Measurements from ENCODE around the gene UAP1L1.

UAP1L1 gene

DNA sequence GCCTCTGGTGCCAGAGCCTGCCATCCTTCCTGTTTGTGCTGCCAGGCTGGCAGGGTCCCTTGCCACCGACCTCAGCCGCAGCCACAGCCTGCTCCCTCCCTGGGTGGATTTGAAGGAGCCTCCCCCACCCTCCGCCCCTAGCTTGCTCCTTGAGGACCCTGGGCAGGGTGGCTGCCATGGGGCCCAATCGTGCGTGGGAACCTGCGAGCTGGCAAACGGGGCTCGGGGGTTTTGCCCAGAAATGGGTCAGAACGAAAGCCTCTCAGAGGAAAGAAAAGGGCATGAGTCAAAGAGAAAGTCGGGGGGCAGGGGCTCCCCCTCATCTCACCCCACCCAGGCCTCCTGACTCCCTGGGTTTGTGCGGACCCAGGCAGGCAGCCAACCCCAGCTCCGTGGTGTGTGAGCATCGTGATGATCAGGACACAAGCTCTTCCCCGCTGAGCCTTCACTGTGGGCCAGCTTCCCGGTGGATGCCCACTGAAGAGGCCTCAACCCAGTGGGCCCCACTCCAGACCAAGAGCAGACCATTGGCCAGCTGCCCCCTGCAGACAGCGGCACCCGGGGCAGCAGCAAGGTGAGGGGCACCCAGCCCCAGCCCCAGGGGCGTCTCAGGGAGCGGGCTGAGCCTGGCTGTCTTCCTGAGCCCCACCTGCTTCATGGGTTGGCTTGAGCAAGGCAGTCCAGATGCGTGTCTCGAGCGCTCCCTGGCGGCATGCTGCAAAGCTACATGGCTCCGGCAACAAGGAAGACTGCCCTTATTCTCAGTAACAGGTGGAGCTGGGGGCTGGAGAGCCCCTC, 42.4 kb upstream of the UAP1L1 start (continued):
- TF ChIP-seq, protein P1, sequence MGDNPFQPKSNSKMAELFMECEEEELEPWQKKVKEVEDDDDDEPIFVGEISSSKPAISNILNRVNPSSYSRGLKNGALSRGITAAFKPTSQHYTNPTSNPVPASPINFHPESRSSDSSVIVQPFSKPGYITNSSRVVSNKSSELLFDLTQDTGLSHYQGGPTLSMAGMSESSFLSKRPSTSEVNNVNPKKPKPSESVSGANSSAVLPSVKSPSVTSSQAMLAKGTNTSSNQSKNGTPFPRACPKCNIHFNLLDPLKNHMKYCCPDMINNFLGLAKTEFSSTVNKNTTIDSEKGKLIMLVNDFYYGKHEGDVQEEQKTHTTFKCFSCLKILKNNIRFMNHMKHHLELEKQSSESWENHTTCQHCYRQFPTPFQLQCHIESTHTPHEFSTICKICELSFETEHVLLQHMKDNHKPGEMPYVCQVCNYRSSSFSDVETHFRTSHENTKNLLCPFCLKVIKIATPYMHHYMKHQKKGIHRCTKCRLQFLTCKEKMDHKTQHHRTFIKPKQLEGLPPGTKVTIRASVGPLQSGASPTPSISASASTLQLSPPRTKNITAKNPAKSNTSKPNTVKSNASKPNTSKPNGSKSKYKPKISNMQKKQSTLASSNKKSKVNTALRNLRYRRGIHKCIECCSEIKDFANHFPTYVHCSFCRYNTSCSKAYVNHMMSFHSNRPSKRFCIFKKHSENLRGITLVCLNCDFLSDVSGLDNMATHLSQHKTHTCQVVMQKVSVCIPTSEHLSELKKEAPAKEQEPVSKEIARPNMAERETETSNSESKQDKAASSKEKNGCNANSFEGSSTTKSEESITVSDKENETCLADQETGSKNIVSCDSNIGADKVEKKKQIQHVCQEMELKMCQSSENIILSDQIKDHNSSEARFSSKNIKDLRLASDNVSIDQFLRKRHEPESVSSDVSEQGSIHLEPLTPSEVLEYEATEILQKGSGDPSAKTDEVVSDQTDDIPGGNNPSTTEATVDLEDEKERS (tag by site-specific recombination; IDR thresholded peaks at IDR 0.05) = no peak
- TF ChIP-seq ZBTB21 (tag by site-specific recombination; IDR thresholded peaks at IDR 0.05) (no peak), ZNF776 (tag by site-specific recombination; IDR thresholded peaks at IDR 0.05; ENCODE audit: borderline replicate concordance) (no peak), ZNF549 (tag by site-specific recombination; IDR thresholded peaks at IDR 0.05) (no peak), BCL11A (tag by site-specific recombination; IDR thresholded peaks at IDR 0.05; ENCODE audit: low read depth) (no peak), ZFP3 (tag by site-specific recombination; IDR thresholded peaks at IDR 0.05; ENCODE audit: low read depth) (no peak), ZNF433 (tag by site-specific recombination; IDR thresholded peaks at IDR 0.05; ENCODE audit: low read depth) (no peak), ZBTB20 (tag by site-specific recombination; IDR thresholded peaks at IDR 0.05) (no peak), ZNF701 (tag by site-specific recombination; IDR thresholded peaks at IDR 0.05) (no peak), IKZF3 (tag by site-specific recombination; IDR thresholded peaks at IDR 0.05) (no peak), ZNF121 (tag by site-specific recombination; IDR thresholded peaks at IDR 0.05) (no peak), ZNF274 (IDR thresholded peaks at IDR 0.05; ENCODE audit: low read length) (no peak), ZNF274 (tag by site-specific recombination; IDR thresholded peaks at IDR 0.05; ENCODE audit: borderline replicate concordance) (no peak), OSR2 (tag by site-specific recombination; IDR thresholded peaks at IDR 0.05) (no peak), ZNF677 (tag by site-specific recombination; IDR thresholded peaks at IDR 0.05) (no peak), ZNF19 (tag by site-specific recombination; IDR thresholded peaks at IDR 0.05; ENCODE audit: low read depth) (no peak), FEZF1 (tag by site-specific recombination; IDR thresholded peaks at IDR 0.05) (no peak), ZNF416 (tag by site-specific recombination; IDR thresholded peaks at IDR 0.05) (no peak), ZNF791 (tag by site-specific recombination; IDR thresholded peaks at IDR 0.05) (no peak), ZNF341 (tag by site-specific recombination; IDR thresholded peaks at IDR 0.05; ENCODE audit: low read depth) (no peak), ZNF529 (tag by site-specific recombination; IDR thresholded peaks at IDR 0.05; ENCODE audit: insufficient replicate concordance) (no peak), ZNF560 (tag by site-specific recombination; IDR thresholded peaks at IDR 0.05; ENCODE audit: borderline replicate concordance) (no peak), ZNF266 (tag by site-specific recombination; IDR thresholded peaks at IDR 0.05; ENCODE audit: low read depth) (no peak), ZNF366 (tag by site-specific recombination; conservative IDR thresholded peaks at IDR 0.05) (no peak), ZNF10 (tag by site-specific recombination; IDR thresholded peaks at IDR 0.05) (no peak), YY2 (tag by site-specific recombination; IDR thresholded peaks at IDR 0.05) (no peak), ZNF223 (tag by site-specific recombination; IDR thresholded peaks at IDR 0.05) (no peak)
- TF ChIP-seq, protein P2, sequence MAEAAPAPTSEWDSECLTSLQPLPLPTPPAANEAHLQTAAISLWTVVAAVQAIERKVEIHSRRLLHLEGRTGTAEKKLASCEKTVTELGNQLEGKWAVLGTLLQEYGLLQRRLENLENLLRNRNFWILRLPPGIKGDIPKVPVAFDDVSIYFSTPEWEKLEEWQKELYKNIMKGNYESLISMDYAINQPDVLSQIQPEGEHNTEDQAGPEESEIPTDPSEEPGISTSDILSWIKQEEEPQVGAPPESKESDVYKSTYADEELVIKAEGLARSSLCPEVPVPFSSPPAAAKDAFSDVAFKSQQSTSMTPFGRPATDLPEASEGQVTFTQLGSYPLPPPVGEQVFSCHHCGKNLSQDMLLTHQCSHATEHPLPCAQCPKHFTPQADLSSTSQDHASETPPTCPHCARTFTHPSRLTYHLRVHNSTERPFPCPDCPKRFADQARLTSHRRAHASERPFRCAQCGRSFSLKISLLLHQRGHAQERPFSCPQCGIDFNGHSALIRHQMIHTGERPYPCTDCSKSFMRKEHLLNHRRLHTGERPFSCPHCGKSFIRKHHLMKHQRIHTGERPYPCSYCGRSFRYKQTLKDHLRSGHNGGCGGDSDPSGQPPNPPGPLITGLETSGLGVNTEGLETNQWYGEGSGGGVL (tag by site-specific recombination; IDR thresholded peaks at IDR 0.05) = no peak
- TF ChIP-seq, protein P3, sequence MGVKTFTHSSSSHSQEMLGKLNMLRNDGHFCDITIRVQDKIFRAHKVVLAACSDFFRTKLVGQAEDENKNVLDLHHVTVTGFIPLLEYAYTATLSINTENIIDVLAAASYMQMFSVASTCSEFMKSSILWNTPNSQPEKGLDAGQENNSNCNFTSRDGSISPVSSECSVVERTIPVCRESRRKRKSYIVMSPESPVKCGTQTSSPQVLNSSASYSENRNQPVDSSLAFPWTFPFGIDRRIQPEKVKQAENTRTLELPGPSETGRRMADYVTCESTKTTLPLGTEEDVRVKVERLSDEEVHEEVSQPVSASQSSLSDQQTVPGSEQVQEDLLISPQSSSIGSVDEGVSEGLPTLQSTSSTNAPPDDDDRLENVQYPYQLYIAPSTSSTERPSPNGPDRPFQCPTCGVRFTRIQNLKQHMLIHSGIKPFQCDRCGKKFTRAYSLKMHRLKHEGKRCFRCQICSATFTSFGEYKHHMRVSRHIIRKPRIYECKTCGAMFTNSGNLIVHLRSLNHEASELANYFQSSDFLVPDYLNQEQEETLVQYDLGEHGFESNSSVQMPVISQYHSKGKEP (tag by site-specific recombination; IDR thresholded peaks at IDR 0.05) = no peak
- TF ChIP-seq, protein P4, sequence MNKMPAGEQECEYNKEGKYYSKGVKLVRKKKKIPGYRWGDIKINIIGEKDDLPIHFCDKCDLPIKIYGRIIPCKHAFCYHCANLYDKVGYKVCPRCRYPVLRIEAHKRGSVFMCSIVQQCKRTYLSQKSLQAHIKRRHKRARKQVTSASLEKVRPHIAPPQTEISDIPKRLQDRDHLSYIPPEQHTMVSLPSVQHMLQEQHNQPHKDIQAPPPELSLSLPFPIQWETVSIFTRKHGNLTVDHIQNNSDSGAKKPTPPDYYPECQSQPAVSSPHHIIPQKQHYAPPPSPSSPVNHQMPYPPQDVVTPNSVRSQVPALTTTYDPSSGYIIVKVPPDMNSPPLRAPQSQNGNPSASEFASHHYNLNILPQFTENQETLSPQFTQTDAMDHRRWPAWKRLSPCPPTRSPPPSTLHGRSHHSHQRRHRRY (tag by site-specific recombination; IDR thresholded peaks at IDR 0.05) = no peak
- TF ChIP-seq, protein P5, sequence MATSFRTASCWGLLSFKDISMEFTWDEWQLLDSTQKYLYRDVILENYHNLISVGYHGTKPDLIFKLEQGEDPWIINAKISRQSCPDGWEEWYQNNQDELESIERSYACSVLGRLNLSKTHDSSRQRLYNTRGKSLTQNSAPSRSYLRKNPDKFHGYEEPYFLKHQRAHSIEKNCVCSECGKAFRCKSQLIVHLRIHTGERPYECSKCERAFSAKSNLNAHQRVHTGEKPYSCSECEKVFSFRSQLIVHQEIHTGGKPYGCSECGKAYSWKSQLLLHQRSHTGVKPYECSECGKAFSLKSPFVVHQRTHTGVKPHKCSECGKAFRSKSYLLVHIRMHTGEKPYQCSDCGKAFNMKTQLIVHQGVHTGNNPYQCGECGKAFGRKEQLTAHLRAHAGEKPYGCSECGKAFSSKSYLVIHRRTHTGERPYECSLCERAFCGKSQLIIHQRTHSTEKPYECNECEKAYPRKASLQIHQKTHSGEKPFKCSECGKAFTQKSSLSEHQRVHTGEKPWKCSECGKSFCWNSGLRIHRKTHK (tag by site-specific recombination; IDR thresholded peaks at IDR 0.05) = no peak
